NB4 (cell line): ENCODE results near the gene DPPA3.

Source experiments
- MYC ChIP-seq: IDR thresholded peaks from 2 replicates; pipeline ENCODE4 v1.6.1; 2011; ENCODE audit warnings: low read depth, low read length
- POLR2A ChIP-seq: IDR thresholded peaks from 2 replicates; pipeline ENCODE4 v1.6.1; 2011; ENCODE audit warnings: mild to moderate bottlenecking; ENCODE audit not compliant: insufficient read length; ENCODE audit errors: extremely low read depth
- TF ChIP-seq, protein P1 (sequence below): IDR thresholded peaks from one replicate; pipeline ENCODE4 v1.5.1; 2012; ENCODE audit warnings: low read depth, low read length
- TF ChIP-seq, protein P2 (sequence below): IDR thresholded peaks from 2 replicates; pipeline ENCODE4 v1.6.1; 2011; ENCODE audit warnings: low read depth, low read length

DNA sequence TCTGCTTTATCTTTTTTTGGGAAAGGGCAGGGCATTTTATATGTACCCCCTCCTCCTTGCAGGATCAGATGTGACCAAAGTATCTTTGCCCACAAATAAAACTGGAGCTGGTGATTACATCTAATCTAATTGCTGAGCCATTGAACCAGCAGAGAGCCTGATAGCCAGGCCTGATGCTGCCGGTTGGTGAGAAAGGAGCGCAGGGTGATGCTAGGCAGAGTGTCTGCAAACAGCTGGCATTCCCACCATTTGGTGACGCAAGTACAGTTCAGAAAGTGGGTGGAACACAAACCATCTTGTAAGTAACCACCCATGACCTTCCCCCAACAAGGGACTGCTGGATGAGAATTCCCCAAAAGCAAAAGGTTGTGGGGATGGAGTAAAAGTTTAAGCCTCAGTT is 12.7 kb downstream of the DPPA3 start:
- TF ChIP-seq, protein P1, sequence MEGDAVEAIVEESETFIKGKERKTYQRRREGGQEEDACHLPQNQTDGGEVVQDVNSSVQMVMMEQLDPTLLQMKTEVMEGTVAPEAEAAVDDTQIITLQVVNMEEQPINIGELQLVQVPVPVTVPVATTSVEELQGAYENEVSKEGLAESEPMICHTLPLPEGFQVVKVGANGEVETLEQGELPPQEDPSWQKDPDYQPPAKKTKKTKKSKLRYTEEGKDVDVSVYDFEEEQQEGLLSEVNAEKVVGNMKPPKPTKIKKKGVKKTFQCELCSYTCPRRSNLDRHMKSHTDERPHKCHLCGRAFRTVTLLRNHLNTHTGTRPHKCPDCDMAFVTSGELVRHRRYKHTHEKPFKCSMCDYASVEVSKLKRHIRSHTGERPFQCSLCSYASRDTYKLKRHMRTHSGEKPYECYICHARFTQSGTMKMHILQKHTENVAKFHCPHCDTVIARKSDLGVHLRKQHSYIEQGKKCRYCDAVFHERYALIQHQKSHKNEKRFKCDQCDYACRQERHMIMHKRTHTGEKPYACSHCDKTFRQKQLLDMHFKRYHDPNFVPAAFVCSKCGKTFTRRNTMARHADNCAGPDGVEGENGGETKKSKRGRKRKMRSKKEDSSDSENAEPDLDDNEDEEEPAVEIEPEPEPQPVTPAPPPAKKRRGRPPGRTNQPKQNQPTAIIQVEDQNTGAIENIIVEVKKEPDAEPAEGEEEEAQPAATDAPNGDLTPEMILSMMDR = no peak
- TF ChIP-seq MYC = no peak
- TF ChIP-seq, protein P2, sequence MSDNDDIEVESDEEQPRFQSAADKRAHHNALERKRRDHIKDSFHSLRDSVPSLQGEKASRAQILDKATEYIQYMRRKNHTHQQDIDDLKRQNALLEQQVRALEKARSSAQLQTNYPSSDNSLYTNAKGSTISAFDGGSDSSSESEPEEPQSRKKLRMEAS = no peak
- TF ChIP-seq POLR2A = no peak
